ENCODE measurements around the gene PSD.

Gene PSD

GRCh38 chr10:102419269-102420180 is 940 bp upstream of the PSD start:
- peak; percentile 57 for DNase-seq

GRCh38 chr10:102416695-102417094 is 1.9 kb downstream of the PSD start:
- DNase-seq: no peak

GRCh38 chr10:102416283-102416682 is 2.3 kb downstream of the PSD start:
- no peak for DNase-seq

GRCh38 chr10:102414749-102415148 is 3.8 kb downstream of the PSD start:
- DNase-seq: no peak

GRCh38 chr10:102413806-102414561 is 4.6 kb downstream of the PSD start:
- DNase-seq: no peak

- DNase-seq: no peak
Observed at GRCh38 chr10:102413053-102413705, 5.4 kb downstream of the PSD start.

GRCh38 chr10:102412293-102412692 is 6.3 kb downstream of the PSD start:
- DNase-seq: no peak

- no peak for DNase-seq
Observed at GRCh38 chr10:102411341-102412255, 7.0 kb downstream of the PSD start.

GRCh38 chr10:102410429-102411073 is 8.0 kb downstream of the PSD start:
- no peak for DNase-seq

GRCh38 chr10:102409604-102410428 is 8.8 kb downstream of the PSD start:
- no peak for DNase-seq

GRCh38 chr10:102408728-102409603 is 9.6 kb downstream of the PSD start:
- DNase-seq: peak; percentile 63

GRCh38 chr10:102408131-102408727 is 10.4 kb downstream of the PSD start:
- no peak for DNase-seq

- no peak for DNase-seq
Observed at GRCh38 chr10:102407425-102408130, 11.0 kb downstream of the PSD start.

GRCh38 chr10:102406815-102407214 is 11.8 kb downstream of the PSD start:
- DNase-seq: no peak

- no peak for DNase-seq
Observed at GRCh38 chr10:102405632-102406031, 13.0 kb downstream of the PSD start.

GRCh38 chr10:102405108-102405571 is 13.4 kb downstream of the PSD start:
- no peak for DNase-seq

- DNase-seq: no peak
Observed at GRCh38 chr10:102404361-102405107, 14.1 kb downstream of the PSD start.

GRCh38 chr10:102403115-102403514 is 15.5 kb downstream of the PSD start:
- no peak for DNase-seq

Measured in activated gamma-delta T cell treated with Interleukin-2 at 50 U/mL for 16 hours (primary cell).